Measurements from ENCODE around the gene RALGAPB.
A peak's percentile ranks its signal among the peaks of the same experiment; 100 is the strongest.

The RALGAPB gene

DNA sequence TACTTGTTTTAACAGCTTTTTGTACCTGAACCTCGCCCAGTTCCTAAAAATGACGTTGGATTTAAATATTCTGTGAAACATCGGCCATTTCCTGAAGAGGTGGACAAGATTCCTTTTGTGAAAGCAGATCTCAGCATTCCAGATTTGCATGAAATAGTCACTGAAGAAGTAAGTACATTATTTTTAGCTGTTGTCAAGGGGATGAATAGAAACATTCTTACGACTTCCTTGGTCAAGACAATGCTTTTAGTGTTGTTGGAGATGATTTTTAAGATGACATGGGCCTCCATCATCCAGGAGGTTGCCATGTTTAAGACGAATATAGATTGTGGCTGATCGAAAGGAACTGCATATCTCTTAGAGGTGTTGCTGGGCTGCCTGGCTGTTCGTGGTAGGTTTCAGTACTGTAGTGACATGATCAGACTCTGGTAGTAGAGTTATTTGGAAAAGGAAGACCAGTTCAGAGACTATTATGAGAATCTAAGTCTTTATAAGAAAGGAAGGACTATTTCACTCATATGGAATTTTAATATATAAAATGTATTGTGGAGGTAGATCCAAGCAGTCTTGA lies 78.5 kb downstream of the RALGAPB start:
- peak; percentile 0 for DNase-seq

GRCh38 chr20:38554986-38555385 lies 82.3 kb downstream of the RALGAPB start:
- DNase-seq: no peak

DNA sequence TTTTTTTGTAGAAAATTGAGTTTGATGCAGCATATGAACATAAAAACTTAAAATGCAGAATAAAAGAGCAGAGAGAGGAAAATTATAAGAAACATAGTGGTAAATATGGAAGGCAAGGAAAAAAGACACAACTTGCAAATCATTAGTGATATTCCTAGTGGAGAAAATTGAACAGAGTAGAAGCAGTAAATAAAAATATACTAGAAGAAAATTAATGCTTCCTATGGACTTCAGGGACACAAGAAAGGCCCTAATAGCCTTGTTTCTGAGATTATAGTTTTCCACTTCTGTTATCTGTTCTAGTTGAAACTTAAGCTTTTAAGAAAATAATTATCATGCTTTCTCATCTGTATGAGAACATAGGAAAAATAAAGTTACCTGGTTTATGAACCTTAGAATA lies 82.8 kb downstream of the RALGAPB start:
- no peak for DNase-seq

GRCh38 chr20:38557174-38557573 lies 84.5 kb downstream of the RALGAPB start:
- no peak for DNase-seq

GRCh38 chr20:38558596-38559360 lies 86.1 kb downstream of the RALGAPB start:
- DNase-seq: no peak

GRCh38 chr20:38559764-38560163 lies 87.1 kb downstream of the RALGAPB start:
- DNase-seq: no peak

DNA sequence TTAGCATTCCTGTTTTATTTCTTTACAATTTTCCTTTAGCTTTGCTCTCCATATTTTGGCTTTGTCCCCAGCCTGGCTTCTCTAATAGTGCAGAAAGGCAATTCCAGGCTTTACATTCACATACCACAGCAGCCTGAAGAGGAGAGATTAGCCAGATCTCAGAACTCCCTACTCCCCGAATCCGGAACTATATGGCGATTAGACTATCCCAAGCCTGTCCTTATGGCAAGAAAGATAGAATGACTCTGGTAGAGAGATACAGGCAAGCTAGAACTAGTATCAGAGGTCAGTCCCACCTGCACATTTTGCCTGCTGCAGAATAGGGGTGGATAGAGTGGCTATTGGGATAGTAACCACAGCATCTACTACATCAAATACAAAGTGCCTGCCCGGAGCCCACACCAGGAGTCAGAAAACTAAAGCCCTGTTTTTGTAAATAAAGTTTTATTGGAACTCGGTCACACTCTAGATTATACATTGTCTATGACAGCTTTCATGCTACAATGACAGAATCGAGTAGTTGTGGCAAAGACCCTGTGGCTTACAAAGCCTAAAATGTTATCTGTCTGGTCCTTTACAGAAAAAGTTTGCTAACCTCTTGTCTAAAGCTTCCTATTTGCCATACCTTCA lies 91.3 kb downstream of the RALGAPB start:
- DNase-seq: no peak

- no peak for DNase-seq
Observed at GRCh38 chr20:38564680-38565079, 92.0 kb downstream of the RALGAPB start.

DNA sequence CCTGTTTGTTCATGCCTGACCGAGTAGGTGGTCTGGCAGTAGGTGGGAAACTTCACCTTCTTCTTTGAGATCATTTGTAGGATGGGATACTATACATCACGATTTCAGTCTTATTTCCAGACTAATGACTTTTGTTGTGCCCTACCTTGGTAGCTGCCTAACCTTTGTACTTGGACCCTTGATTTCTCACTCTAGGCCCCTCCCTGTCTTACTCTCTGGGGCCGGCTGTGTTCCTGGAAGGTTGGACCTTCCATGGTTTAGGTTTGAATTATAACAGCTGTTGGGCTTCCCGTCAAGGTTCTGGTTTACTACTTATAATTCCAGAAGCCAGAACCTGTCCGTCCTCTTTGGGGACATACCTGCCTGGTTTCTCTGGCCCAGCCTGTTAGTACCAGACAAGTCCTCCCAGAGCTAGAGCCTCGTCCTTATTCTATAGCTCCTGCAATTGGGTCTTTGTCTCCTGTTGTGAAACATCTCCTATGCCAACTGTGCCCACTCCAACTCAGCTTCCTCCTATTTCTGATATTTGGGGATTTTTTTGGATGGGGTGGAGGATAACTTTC lies 93.5 kb downstream of the RALGAPB start:
- DNase-seq: no peak

DNA sequence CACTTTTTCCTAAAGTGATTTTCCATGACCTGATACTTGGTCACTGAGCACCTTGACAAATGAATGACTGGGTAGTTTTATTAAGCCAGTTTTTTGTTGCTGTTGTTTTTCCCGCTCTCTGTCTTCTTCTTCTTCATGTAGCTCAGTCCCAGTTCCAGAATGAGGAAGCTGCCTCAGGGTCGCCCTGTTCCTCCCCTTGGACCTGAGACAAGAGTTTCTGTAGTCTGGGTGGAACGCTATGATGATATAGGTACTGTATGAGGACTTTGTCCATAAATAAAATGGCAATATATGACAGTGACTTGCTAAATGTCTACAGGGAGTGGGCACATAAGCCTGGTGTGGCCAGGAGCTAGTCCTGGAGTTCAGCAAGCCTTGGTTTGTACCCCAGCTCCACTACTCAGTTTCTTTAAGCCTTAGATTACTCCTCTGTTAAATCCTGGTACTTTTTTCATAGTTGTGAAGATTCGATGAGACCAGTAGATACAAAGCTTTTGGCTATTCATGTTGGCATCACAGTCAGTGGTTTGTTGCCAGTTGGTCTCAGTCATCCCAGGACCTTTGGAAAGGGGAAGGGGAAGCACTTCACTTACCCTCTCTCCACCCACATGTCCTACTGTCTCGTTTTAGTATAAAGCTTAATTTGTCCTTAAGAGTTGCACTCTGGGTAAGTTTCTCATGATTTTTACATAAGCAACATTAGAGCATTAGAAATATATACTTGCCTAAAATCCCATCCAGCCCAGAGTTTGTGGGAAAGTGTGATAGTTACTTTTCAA lies 97.3 kb downstream of the RALGAPB start:
- no peak for DNase-seq

DNA sequence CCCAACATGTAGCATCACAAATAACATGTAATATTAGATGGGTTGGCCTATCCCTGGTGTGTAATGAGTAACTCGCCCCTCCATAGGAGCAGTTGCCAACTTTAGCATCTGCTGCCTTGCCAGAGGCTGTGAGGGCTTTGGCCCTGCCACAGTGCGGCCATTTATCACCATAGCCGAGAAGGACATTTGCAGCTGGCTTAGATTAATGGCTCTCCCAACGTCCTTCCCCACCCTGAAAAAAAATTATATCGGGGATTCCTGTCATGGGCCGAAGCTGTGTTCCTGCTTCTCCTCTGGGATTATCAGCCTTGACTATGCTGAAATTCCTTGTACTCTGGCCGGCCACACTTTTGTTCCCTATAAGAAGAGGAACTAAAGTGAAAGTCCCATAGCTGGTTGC lies 100.8 kb downstream of the RALGAPB start:
- no peak for DNase-seq

DNA sequence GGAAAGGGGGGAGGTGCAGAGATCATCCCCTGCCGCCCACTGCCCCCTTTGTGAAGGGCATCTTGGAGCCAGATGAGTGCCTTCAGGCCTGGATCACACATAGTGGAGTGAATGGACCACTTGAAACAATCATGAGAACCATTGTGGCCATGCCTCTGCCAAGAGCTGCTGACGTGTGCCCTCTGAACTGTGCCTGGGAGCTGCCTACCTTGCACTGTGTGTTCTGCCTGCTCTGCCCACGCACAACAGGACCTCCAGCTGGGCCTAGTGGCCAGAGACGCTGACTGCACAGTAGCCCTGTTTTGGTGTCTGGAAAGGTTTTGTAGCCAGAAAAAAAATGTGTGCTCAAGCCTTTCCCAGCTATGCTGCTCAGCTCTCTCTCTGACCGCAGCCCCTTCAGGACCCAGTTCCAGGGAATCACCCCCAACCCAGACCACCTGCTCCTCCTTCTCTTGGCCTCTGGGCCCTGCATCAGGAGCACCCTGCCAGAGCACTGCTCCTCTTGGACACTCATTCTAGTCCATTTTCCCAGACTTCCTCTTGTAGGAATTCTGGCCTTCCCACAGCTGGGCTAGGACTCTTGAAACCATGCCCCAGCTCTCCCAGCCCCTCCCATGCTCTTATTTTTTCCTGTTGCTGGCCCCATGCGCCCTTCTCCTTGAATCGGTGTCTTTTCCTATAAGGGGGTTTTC lies 106.7 kb downstream of the RALGAPB start:
- DNase-seq: no peak

GRCh38 chr20:38579921-38580320 lies 107.3 kb downstream of the RALGAPB start:
- no peak for DNase-seq

- DNase-seq: no peak
Observed at GRCh38 chr20:38581013-38581412, 108.4 kb downstream of the RALGAPB start, which contains the start of gene ADIG. Gene ADIG (plus strand): TSS chr20:38581197. CDS start chr20:38581251, 54 bp downstream.

- no peak for DNase-seq
Observed at GRCh38 chr20:38581830-38582358, 109.3 kb downstream of the RALGAPB start.

GRCh38 chr20:38583306-38583705 lies 110.7 kb downstream of the RALGAPB start:
- DNase-seq: no peak

DNA sequence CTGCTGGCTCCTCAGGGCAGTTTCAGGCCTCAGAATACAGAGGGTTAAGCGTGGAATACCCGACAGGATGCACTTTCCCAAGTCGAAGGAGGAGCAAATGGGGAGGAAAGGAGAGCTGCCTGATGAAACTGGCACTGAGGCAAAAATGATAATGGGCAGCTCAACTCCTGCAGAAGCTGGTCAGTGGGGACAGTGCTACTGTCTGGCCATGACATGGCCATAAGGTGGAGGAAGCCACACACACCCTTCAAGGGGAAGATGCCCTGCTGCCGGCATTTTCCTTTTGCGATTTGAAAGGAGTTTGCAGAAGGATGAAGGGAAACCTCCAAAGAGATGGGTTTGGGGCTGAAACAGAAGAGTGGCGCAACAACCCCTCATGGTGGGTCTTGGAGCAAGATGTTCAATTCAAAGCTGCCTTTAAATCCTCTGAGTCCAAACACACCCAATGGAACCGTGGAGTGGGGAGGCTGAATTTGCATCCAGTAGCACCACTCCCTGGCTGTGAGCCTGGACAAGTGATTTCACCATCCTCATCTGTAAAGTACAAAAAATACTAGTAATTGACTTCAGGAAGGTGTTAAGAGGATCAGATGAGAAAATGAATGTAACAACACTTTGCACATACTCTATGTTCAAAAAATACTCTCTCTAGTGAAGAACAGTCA lies 111.6 kb downstream of the RALGAPB start:
- no peak for DNase-seq

- DNase-seq: no peak
Observed at GRCh38 chr20:38585404-38586180, 112.9 kb downstream of the RALGAPB start.

DNA sequence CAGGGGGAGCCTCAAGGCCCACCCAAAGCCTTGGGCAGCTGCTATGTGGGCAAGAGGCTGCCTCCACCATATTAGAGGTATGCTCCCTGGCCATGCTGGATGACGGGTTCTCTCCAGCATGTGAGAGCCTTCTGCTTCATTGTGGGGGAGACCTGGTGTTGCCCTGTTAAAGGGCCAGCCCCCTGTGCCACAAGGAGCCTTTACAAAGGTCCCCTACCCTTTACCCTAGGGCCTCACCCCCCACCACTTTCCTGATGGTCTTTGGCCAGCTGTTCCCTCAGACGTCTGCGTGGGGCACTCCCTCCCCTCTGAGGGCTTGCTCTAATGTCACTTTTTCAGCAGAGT lies 113.5 kb downstream of the RALGAPB start:
- no peak for DNase-seq

GRCh38 chr20:38588303-38588702 lies 115.7 kb downstream of the RALGAPB start:
- no peak for DNase-seq

DNA sequence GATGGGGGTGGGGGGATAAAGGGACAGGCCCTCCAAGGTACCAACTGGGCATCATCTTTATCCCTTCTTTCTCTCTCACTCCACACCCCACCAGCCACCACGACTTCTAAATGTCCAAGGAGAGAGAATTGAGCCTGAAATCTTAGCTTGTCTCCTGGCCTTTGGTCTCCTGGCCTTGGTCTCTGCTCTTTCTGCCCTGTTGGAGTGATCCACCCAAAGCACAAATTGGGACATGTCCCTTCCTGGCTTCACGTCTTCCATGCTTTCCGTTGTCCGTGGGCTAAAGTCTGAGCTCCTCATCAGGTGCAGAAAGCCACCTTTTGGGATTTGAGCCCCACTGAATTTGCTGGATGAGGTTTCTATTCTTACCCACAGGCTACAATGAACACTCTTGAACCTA lies 116.7 kb downstream of the RALGAPB start:
- DNase-seq: no peak
